A549 treated with AZD9567 at 1 μM for 4 hours (cell line): Measurements from ENCODE around the gene CDO1. TPM values are rescaled to one million over a fixed set of nuclear protein-coding genes. Genes with fewer than 3 reads are reported as not detected.

ENCODE experiments used
- total RNA-seq: library from RNA; stranded (reverse); fragments of 200-300 nt; extraction: Qiagen RNA extraction; gene quantifications from 5 replicates; pipeline ENCODE4 v1.2.3, GENCODE V29; 2022; ENCODE audit not compliant: insufficient read depth

The CDO1 gene
- not detected in 5 replicates for total RNA-seq

GRCh38 chr5:115816226-115817081, at the start of gene CDO1:
CDO1 (minus strand) TSS chr5:115816659; CDS start chr5:115816397, 262 bp downstream.

DNA sequence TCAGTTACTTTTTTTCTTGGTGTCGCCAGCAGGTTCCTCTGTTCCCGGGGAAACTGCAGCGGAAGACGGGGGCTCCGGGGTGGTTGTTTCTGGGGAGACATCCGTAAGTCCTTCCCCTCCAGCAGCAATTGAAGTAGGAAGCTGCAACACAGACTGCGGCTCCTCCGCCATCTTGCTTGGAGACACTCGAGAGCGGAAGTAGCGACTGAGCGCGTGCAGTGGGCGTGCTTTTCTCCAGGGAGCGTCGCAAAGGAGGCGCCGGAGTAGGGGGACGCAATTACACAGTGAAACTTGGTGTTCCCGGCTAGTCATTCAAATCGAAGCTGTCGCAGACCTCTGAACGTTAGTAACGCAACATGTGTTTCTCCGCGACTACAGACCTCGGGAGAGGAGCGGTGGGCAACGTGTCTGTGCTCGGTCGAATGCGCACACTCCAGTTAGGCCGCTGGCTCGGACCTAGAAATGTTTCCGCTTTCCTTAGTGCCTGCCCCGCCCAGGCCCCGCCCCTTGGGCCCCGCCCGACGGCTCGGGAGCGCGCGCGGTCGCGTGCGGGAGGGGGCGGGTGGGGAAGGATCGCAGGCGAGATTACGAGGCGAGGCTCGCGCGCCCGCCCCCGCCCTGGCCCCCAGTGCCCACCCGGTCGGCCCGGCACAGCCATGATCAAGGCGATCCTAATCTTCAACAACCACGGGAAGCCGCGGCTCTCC, 25.1 kb upstream of the CDO1 start, which contains the start of the genes AP3S1 and ATG12:
Gene AP3S1 (plus strand): TSS at position 554 of the 707 bp plus-strand sequence. CDS start 103 bp downstream, at position 657.
Gene ATG12 (minus strand): TSS at position 184 of the 707 bp plus-strand sequence. CDS start 13 bp downstream, at position 171.

Other genes starting within 250 kb of the CDO1 start
- gene TICAM2, start 214.2 kb downstream of the CDO1 start, total RNA-seq = 0.38 to 1.1 TPM (median 0.71 TPM) in 4 of 5 replicates, not detected in the other
- gene TMED7, start 190.6 kb downstream of the CDO1 start, total RNA-seq = 45.3 to 54.1 TPM (median 52.1 TPM) in 5 replicates
- 50.6 to 56.0 TPM (median 51.7 TPM) in 5 replicates for gene ATG12, start 24.9 kb upstream of the CDO1 start, total RNA-seq
- 50.3 to 83.3 TPM (median 71.4 TPM) in 5 replicates for gene AP3S1, start 25.3 kb upstream of the CDO1 start, total RNA-seq
- gene LVRN, start 145.8 kb upstream of the CDO1 start, total RNA-seq = 0.06 to 0.09 TPM (median 0.08 TPM) in 4 of 5 replicates, not detected in the other
- 0.13 to 0.23 TPM (median 0.23 TPM) in 4 of 5 replicates, not detected in the other for gene ARL14EPL, start 215.8 kb upstream of the CDO1 start, total RNA-seq